Common myeloid progenitor, CD34-positive (primary cell): ENCODE measurements around the gene CRYZ.
A peak's percentile ranks its signal among the peaks of the same experiment; 100 is the strongest.

ENCODE experiments used
- CTCF ChIA-PET: fragments of 350-600 bp; sonication (Branson Sonifier 250); formaldehyde crosslinking; loops from one replicate; lab custom pipeline; 2021; ENCODE audit warnings: antibody characterized with exemption; lab: Charles Lee
- POLR2A ChIA-PET: fragments of 350-600 bp; sonication (Branson Sonifier 250); formaldehyde crosslinking; loops from one replicate; lab custom pipeline; 2021; ENCODE audit warnings: antibody characterized with exemption; lab: Charles Lee
- DNase-seq, 3 donors: peaks; one replicate each; pipeline versions ENCODE4 v3.0.0 to v3.0.0-alpha.2; 2013
- H3K27ac ChIP-seq, 2 experiments: 1 replicate in 1 of 2; 2 replicates in 1 of 2; pipeline ENCODE4 v1.7.0; 2013; ENCODE audit warnings: inconsistent platforms in 2 of 2, low read length in 2 of 2, mild to moderate bottlenecking in 2 of 2, low read depth in 1 of 2, moderate library complexity in 1 of 2; ENCODE audit not compliant: severe bottlenecking in 2 of 2, insufficient read depth in 1 of 2, poor library complexity in 1 of 2
- H3K27me3 ChIP-seq, 5 experiments: replicated peaks in 2 of 5; 1 replicate in 3 of 5; 2 replicates in 2 of 5; pipeline versions ENCODE4 v1.6.1 to v1.7.0; 2013; ENCODE audit warnings: low read length in 4 of 5, mild to moderate bottlenecking in 2 of 5, moderate library complexity in 2 of 5, inconsistent platforms in 1 of 5; ENCODE audit not compliant: insufficient read depth in 5 of 5, control insufficient read depth in 4 of 5
- H3K36me3 ChIP-seq, 4 experiments: 1 replicate in 2 of 4; 2 replicates in 2 of 4; pipeline versions ENCODE4 v1.6.1 to v1.7.0; 2013; ENCODE audit warnings: low read length in 3 of 4, control low read depth in 1 of 4, mild to moderate bottlenecking in 1 of 4; ENCODE audit not compliant: control insufficient read depth in 4 of 4, insufficient read depth in 4 of 4
- H3K4me1 ChIP-seq, 4 experiments: 1 replicate in 3 of 4; 2 replicates in 1 of 4; pipeline versions ENCODE4 v1.6.1 to v1.7.1; 2013; ENCODE audit warnings: low read length in 3 of 4, mild to moderate bottlenecking in 3 of 4, control low read depth in 1 of 4, inconsistent platforms in 1 of 4, moderate library complexity in 1 of 4; ENCODE audit not compliant: control insufficient read depth in 4 of 4, insufficient read depth in 4 of 4; ENCODE audit errors: control extremely low read depth in 1 of 4
- H3K4me3 ChIP-seq, 7 experiments: 1 replicate in 4 of 7; 2 replicates in 3 of 7; pipeline versions ENCODE4 v1.5.1 to v1.7.0; 2013; ENCODE audit warnings: mild to moderate bottlenecking in 7 of 7, low read length in 6 of 7, moderate library complexity in 6 of 7, inconsistent platforms in 2 of 7, low read depth in 2 of 7, control low read depth in 1 of 7; ENCODE audit not compliant: insufficient read depth in 4 of 7, control insufficient read depth in 1 of 7; ENCODE audit errors: extremely low read depth in 1 of 7
- H3K9me3 ChIP-seq, 5 experiments: 1 replicate in 4 of 5; 2 replicates in 1 of 5; pipeline versions ENCODE4 v1.6.1 to v1.7.1; 2013; ENCODE audit warnings: low read length in 4 of 5, mild to moderate bottlenecking in 2 of 5, inconsistent platforms in 1 of 5, low read depth in 1 of 5, moderate library complexity in 1 of 5; ENCODE audit not compliant: control insufficient read depth in 4 of 5, insufficient read depth in 2 of 5; ENCODE audit errors: control extremely low read depth in 1 of 5
- WGBS: methylation state at CpG from one replicate; pipeline ENCODE4 v1.1.5; 2013; ENCODE audit not compliant: insufficient coverage; 5-methylcytosine and 5-hydroxymethylcytosine counted together

The CRYZ gene

DNA sequence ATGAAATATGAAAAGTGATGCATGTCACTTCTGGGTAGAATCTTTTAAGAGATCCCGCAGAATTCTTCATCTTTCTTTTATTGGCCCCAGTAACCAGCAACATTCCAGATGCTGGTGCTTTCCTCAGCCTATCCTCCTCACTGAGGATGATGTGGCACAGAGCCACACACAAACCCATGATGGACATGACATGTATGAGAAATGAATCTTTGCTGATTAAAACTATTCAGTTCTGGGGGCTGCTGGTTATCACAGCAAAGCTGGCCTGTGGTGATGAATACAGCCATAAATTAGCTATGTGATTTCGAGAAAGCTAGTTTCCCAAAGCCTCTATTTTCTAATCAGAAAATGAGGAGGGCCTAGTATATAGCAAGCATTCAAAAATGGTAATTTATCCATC is 51.0 kb downstream of the CRYZ start:
- H3K4me1 ChIP-seq, result no peaks in the 10 kb centered on the region
- H3K4me3 ChIP-seq, result no peak overlapping the region
- H3K9me3 ChIP-seq, result no peaks in the 10 kb centered on the region
- DNase-seq, result no peak
- ChIA-PET CTCF (interaction anchor here (0.6 kb wide), 1 partner anchor 37 kb away, joined by 3 read pairs; no protein-coding TSS in a partner anchor), POLR2A (no interaction called here)
- no peak overlapping the region for H3K27ac ChIP-seq
- no peaks in the 10 kb centered on the region for H3K36me3 ChIP-seq
- 100% methylated on average over 1 of the region's 2 CpGs for WGBS
- no peaks in the 10 kb centered on the region for H3K27me3 ChIP-seq

DNA sequence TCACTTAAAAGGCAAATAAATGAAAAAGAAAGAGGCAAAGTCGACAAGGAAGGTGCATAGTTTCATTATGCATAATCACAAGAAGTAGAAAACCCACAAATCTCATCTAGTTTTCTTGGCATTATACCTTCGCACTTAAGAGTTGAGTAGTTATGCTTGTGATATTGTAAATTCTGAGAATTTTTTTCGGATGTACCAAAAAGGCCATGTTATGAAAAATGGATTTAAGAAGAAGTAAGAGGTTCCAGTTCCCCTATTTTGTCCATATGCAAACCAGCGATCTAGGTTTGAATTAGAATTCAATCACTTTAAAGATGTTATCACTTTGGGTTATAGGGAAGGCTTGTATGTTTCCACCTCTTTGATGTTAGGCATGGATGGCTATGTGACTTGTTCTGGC is 51.4 kb downstream of the CRYZ start:
- 80% methylated on average over 1 of the region's 4 CpGs for WGBS

DNA sequence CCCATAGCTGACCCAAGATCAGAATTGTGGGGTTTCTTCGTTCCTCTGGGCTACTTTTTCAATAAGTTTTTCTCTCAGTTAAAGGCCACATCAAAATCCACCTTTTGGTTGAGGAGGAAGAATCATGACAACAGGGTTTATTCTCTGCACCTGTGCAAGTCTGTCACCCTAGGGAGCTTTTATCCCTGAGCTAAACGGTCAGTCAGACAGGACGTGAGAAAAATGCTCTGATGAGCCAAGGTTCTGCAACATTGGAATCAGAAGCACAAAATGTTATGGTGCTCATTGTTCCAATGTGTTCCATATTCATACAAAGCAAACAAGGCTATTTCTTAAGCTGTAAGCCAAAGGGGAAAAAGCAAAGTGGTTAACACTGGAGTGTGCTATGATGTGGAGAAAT is 51.8 kb downstream of the CRYZ start:
- WGBS, result 86% methylated on average over 3 of the region's 3 CpGs
- ChIA-PET CTCF (no interaction called here), POLR2A (no interaction called here)
- Histone ChIP-seq H3K27me3 (no peaks in the 10 kb centered on the region), H3K27ac (no peak overlapping the region), H3K4me1 (no peaks in the 10 kb centered on the region), H3K36me3 (no peaks in the 10 kb centered on the region), H3K4me3 (no peak overlapping the region), H3K9me3 (no peaks in the 10 kb centered on the region)
- DNase-seq, result no peak

More for the DNA sequence above, 51.4 kb downstream of the CRYZ start:
- Histone ChIP-seq H3K4me3 (no peak overlapping the region), H3K9me3 (no peaks in the 10 kb centered on the region), H3K4me1 (no peaks in the 10 kb centered on the region), H3K27ac (no peak overlapping the region), H3K27me3 (no peaks in the 10 kb centered on the region), H3K36me3 (no peaks in the 10 kb centered on the region)
- CTCF ChIA-PET, result no interaction called here
- no peak for DNase-seq
- POLR2A ChIA-PET, result no interaction called here

DNA sequence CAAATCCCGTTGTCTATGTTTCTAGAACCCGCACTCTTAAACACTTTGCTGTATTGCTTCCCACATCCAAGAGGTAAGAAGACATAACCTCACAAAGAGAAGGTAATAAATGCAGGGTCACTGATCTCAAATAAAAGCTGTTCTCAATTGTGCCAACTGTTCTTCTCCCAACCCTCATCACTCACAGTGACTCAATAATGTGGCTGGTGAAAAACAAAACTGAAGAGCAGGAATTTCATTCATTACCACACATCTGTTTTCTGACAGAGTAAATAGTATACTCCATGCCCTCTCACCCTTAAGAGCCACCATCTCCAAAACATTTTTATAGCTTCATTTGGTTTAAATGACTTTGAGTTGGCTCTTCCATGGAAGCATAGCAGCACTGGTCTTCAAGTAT is 53.0 kb downstream of the CRYZ start:
- POLR2A ChIA-PET, result no interaction called here

DNA sequence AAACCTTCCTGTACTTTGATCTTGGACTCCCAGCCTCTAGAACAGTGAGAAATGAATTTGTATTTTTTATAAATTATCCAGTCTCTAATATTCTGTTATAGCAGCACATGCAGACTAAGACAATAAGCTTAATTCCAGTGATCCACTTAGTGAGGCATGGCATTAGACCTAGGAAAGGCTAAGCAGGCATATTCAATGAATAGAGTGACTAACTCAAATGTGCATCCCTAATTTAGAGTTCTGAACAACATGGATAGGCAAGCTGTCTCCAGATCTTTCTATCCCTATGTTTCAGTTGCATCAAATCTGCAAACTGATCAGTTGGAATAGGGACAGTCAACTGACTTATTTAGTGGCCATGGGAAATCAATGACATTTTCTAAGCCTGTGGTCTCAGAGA is 54.9 kb downstream of the CRYZ start:
- H3K36me3 ChIP-seq, result no peaks in the 10 kb centered on the region
- H3K4me3 ChIP-seq, result no peak overlapping the region
- no peaks in the 10 kb centered on the region for H3K9me3 ChIP-seq
- ChIA-PET POLR2A (no interaction called here), CTCF (interaction anchor here (0.6 kb wide), 1 partner anchor 10 kb away, joined by 3 read pairs; no protein-coding TSS in a partner anchor)
- DNase-seq, result no peak
- no peak overlapping the region for H3K27ac ChIP-seq
- peaks cover 0 to 2% (median 0%) of the 10 kb centered on the region in 5 experiments for H3K27me3 ChIP-seq
- H3K4me1 ChIP-seq, result peaks cover 0 to 13% (median 8%) of the 10 kb centered on the region in 4 experiments

More for the DNA sequence above, 53.0 kb downstream of the CRYZ start:
- Histone ChIP-seq H3K4me3 (no peak overlapping the region), H3K27ac (no peak overlapping the region), H3K36me3 (no peaks in the 10 kb centered on the region), H3K27me3 (peaks cover 0 to 2% (median 0%) of the 10 kb centered on the region in 5 experiments), H3K9me3 (no peaks in the 10 kb centered on the region), H3K4me1 (no peaks in the 10 kb centered on the region)
- CTCF ChIA-PET, result interaction anchor here (1.0 to 1.6 kb wide), 3 partner anchors 9 to 176 kb away, joined by 3 to 11 read pairs (median 4); no protein-coding TSS in a partner anchor
- no peak for DNase-seq
- 100% methylated on average over 1 of the region's 2 CpGs for WGBS

DNA sequence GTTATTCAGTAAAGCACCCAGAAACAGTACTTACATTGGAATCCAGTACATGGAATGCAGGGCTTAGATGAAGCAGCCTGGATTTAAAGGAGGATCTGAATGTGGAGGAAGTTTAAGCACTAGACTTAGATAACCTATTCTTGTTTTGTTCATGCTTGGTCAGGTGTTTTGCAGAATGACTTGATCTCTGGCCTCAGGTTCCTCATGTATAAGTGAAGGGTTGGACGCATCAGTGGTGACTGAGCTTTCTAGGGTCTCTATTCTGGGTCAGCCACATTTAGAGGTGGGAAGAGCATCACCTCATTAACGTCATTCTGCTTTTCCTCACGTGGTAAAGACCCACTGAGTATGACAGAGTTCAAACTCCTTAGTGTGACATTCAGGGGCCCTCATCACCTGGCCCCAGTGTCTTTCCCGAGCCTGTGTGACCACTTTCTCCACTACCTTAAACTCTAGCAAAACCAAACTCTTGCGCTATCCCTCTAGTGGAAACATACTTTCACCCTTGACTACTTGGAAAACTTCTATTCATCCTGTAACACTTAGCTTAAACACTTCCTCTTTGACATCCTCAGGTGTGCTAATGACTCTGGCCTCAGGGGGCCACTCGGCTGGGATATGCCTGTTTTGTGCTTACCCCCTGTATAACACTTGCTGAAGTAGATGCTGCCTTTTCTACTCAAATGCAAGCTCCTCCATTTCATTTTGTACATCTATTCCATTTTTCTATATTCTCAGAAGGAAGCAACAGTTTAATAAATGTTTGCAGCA is 58.4 kb downstream of the CRYZ start:
- H3K27me3 ChIP-seq, result peaks cover 0 to 5% (median 1%) of the 10 kb centered on the region in 5 experiments
- DNase-seq, result peak in 2 of 3 donors; percentile 8 to 11
- ChIA-PET CTCF (interaction anchor here (1.0 to 1.5 kb wide), 3 partner anchors 11 to 15 kb away, joined by 4 to 7 read pairs (median 5); no protein-coding TSS in a partner anchor), POLR2A (interaction anchor here (0.6 kb wide), 1 partner anchor 22 kb away, joined by 3 read pairs; no protein-coding TSS in a partner anchor)
- H3K27ac ChIP-seq, result no peak overlapping the region
- peaks cover 0 to 14% (median 8%) of the 10 kb centered on the region in 4 experiments for H3K4me1 ChIP-seq
- WGBS, result 90% methylated on average over 6 of the region's 6 CpGs
- H3K36me3 ChIP-seq, result no peaks in the 10 kb centered on the region
- peaks cover 0 to 8% (median 2%) of the 10 kb centered on the region in 5 experiments for H3K9me3 ChIP-seq
- peak overlapping the region in 2 of 7 experiments; percentile 70 to 80 for H3K4me3 ChIP-seq
